Activated CD8-positive, alpha-beta memory T cell treated with anti-CD3 and anti-CD28 coated beads for 48 hours (primary cell): ENCODE measurements around the gene APPBP2.
"Not testable (repeated sequence)": the region's sequence is repeated elsewhere in the genome, so short reads cannot be mapped to it uniquely, and the experiment has no call there.

ENCODE experiments used
- DNase-seq, 3 experiments: peaks; one replicate each; pipeline ENCODE4 v3.0.0-alpha.2; 2020; ENCODE audit warnings: low read depth in 2 of 3, low spot score in 2 of 3

APPBP2 gene

GRCh38 chr17:60525685-60526514 is at the start of gene APPBP2:
APPBP2 (minus strand) TSS chr17:60526242; CDS start chr17:60525931, 311 bp downstream.
- DNase-seq = peak; percentile 42 to 55 (median 53)

- DNase-seq = no peak
These were observed 47.4 kb upstream of the APPBP2 start for GRCh38 chr17:60573236-60574051.

GRCh38 chr17:60565233-60565632 is 39.2 kb upstream of the APPBP2 start:
- DNase-seq = no peak

GRCh38 chr17:60563743-60564142 is 37.7 kb upstream of the APPBP2 start:
- DNase-seq = no peak

- DNase-seq = no peak
These were observed 36.4 kb upstream of the APPBP2 start for GRCh38 chr17:60562421-60562820.

- DNase-seq = no peak
These were observed 34.8 kb upstream of the APPBP2 start for GRCh38 chr17:60560860-60561257.

GRCh38 chr17:60559995-60560859 is 34.2 kb upstream of the APPBP2 start:
- DNase-seq = no peak

- no peak for DNase-seq
These were observed 33.6 kb upstream of the APPBP2 start for GRCh38 chr17:60559659-60559994.

GRCh38 chr17:60557805-60558204 is 31.8 kb upstream of the APPBP2 start:
- no peak for DNase-seq

GRCh38 chr17:60555786-60556185 is 29.7 kb upstream of the APPBP2 start:
- DNase-seq = no peak

GRCh38 chr17:60554377-60554788 is 28.3 kb upstream of the APPBP2 start:
- no peak for DNase-seq

- DNase-seq = not testable (repeated sequence)
These were observed 26.2 kb upstream of the APPBP2 start for GRCh38 chr17:60552255-60552654.

- DNase-seq = no peak
These were observed 22.9 kb upstream of the APPBP2 start for GRCh38 chr17:60548990-60549389.

GRCh38 chr17:60545465-60546191 is 19.6 kb upstream of the APPBP2 start:
- DNase-seq = no peak

- DNase-seq = no peak
These were observed 16.0 kb upstream of the APPBP2 start for GRCh38 chr17:60542071-60542470.

- DNase-seq = no peak
These were observed 14.4 kb upstream of the APPBP2 start for GRCh38 chr17:60540460-60540859.

GRCh38 chr17:60539807-60540206 is 13.8 kb upstream of the APPBP2 start:
- DNase-seq = no peak

- no peak for DNase-seq
These were observed 12.7 kb upstream of the APPBP2 start for GRCh38 chr17:60538726-60539125.

GRCh38 chr17:60535382-60536279 is 9.6 kb upstream of the APPBP2 start:
- no peak for DNase-seq
